ES-I3 (cell line): ENCODE measurements around the gene MRPL10.

ENCODE experiments used
- H3K36me3 ChIP-seq: 2 replicates; pipeline ENCODE4 v1.6.1; 2013; ENCODE audit warnings: mild to moderate bottlenecking, low read length, control low read depth, moderate library complexity; ENCODE audit not compliant: insufficient read depth
- H3K4me1 ChIP-seq: 2 replicates; pipeline ENCODE4 v1.6.1; 2013; ENCODE audit warnings: mild to moderate bottlenecking, control low read depth, low read length; ENCODE audit not compliant: insufficient read depth
- H3K9ac ChIP-seq: 2 replicates; pipeline ENCODE4 v1.6.1; 2013; ENCODE audit warnings: low read depth, mild to moderate bottlenecking, low read length, moderate library complexity
- H3K9me3 ChIP-seq: 2 replicates; pipeline ENCODE4 v1.6.1; 2013; ENCODE audit warnings: mild to moderate bottlenecking, low read length, moderate library complexity; ENCODE audit not compliant: control insufficient read depth, insufficient read depth

MRPL10 gene

GRCh38 chr17:47806913-47807255, 24.5 kb downstream of the MRPL10 start:
- Histone ChIP-seq H3K9me3 (no peaks in the 10 kb centered on the region), H3K9ac (no peak overlapping the region), H3K4me1 (peaks cover 8% of the 10 kb centered on the region; the same call in 1 of the 2 replicates), H3K36me3 (no peaks in the 10 kb centered on the region)

DNA sequence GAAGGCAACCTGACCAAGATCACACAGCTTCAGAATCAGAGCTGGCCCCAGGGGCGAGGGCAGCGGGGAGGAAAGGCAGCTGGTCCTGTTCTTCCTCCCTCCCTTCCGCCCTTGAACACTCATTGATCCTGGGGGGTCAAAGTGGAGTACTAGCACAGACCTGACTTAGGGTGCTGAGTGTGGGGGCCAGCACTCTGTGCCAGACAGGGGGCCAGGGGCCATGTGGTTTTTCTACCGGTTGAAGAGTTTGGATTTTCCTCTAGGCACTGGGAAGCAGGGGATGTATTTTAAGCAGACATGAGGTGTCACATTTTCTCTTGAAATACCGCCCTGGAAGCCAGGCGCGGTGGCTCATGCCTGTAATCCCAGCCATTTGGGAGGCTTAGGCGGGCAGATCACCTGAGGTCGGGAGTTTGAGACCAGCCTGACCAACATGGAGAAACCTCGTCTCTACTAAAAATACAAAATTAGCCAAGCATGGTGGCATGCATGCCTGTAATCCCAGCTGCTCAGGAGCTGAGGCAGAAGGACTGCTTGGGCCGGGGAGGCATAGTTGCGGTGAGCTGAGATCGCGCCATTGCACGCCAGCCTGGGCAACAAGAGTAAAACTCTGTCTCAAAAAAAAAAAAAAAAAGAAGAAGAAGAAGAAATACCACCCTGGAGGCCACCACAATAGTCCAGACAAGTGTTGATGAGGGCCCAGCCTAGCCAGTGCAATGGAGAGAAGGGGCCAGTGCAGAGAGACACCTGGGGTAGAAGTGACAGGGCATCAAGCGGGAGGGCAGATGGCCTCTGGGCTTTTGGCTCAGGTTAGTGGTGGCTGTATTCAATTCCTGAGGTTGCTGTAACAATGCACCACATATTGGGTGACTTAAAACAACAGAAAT, 25.1 kb downstream of the MRPL10 start:
- Histone ChIP-seq H3K4me1 (peaks cover 8% of the 10 kb centered on the region; the same call in 1 of the 2 replicates), H3K9me3 (no peaks in the 10 kb centered on the region), H3K9ac (no peak overlapping the region), H3K36me3 (no peaks in the 10 kb centered on the region)

DNA sequence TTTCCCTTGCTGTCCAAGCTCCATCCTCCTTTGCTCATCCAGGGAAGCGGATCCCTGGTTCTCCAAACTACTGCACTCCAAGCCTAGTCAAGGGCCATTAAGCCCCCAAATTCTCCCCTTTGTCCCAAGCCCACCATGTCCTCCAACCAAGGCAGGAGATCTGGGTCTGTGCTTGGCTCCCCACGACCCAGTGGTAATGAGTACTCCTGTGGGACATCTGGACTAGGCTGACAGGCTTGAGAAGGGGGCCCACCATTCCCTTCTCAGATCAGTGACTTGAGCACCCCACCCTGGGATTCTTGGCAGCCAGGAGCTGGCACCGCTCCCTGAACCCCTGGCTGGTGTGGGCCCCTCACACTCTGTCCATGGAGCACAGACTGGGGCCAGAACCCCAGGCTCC, 26.9 kb downstream of the MRPL10 start:
- H3K4me1 ChIP-seq, result no peaks in the 10 kb centered on the region
- no peaks in the 10 kb centered on the region for H3K9me3 ChIP-seq
- H3K36me3 ChIP-seq, result no peaks in the 10 kb centered on the region
- H3K9ac ChIP-seq, result no peak overlapping the region

- Histone ChIP-seq H3K36me3 (no peaks in the 10 kb centered on the region), H3K4me1 (no peaks in the 10 kb centered on the region), H3K9ac (no peak overlapping the region), H3K9me3 (no peaks in the 10 kb centered on the region)
These were observed 27.6 kb downstream of the MRPL10 start for GRCh38 chr17:47803751-47804150.

GRCh38 chr17:47803201-47803600, 28.1 kb downstream of the MRPL10 start:
- no peaks in the 10 kb centered on the region for H3K9me3 ChIP-seq
- no peak overlapping the region for H3K9ac ChIP-seq
- H3K36me3 ChIP-seq, result no peaks in the 10 kb centered on the region
- no peaks in the 10 kb centered on the region for H3K4me1 ChIP-seq

- Histone ChIP-seq H3K9ac (no peak overlapping the region), H3K4me1 (no peaks in the 10 kb centered on the region), H3K9me3 (no peaks in the 10 kb centered on the region), H3K36me3 (no peaks in the 10 kb centered on the region)
These were observed 28.9 kb downstream of the MRPL10 start for GRCh38 chr17:47802341-47803022.

DNA sequence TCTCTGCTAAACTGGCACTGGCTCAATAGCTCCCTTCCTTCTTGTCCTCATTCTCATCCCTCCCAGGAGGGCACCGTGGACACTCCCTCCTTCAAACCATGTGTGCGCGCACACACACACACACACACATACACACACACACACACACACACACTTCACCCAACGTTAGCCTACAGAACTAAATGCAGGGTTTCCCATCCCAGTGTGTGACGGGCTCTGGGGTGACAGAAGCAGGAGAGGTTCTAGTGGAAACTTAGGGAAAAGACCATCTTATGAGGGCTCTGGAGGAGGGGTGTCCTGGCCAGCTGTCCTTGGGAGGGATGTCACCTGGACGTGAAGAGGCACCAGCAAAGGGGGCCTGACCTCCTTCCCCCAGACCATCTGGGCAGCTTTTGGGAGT, 29.4 kb downstream of the MRPL10 start:
- Histone ChIP-seq H3K36me3 (no peaks in the 10 kb centered on the region), H3K4me1 (no peaks in the 10 kb centered on the region), H3K9me3 (no peaks in the 10 kb centered on the region), H3K9ac (no peak overlapping the region)

DNA sequence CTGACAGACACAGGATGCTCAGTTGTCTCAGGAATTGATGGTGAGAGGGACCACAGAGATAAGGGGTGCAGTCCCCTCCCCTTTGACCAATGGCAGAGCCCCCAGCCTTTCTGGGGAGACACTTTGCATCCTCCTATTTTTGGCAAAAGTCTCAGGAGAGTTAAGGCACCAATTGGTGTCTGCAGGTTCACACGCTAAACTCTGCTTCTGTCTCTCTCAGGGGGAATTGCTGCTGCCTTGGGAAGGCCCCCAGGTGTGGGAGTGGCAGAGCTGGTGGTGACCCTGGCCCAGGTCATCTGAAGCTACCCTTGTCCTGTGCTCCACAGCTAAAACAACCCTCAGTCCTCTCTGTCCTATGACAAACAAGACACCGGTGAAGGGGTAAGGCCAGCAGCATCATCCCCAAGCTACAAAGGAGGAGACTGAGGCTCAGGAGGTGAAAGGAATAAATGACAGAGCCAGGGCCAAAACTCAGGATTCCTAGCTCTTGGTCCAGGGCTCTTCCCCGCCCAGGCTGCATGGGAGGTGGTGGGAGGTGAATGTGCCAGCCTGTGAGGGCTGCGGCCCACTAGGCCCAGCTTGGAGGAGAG, 30.1 kb downstream of the MRPL10 start:
- Histone ChIP-seq H3K9ac (no peak overlapping the region), H3K4me1 (no peaks in the 10 kb centered on the region), H3K36me3 (no peaks in the 10 kb centered on the region), H3K9me3 (no peaks in the 10 kb centered on the region)

DNA sequence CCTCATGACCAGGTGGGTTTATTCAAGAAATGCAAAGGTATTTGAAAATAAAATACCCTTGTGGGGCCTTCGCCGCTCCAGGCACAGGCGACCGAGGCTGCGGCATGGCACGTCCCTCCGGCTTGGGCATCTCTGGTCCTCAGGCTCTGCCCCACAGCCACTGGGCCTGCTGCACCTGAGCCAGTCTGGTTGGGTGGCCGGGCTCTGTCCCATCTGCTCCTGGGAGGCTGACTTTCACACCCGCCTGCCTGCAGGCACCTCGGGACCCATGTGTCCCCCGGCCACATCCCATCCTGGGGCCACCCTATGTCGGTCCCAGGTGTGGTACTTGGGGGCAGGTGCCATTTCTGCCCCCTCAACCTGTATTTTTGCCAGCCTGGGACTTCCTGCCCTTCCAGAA, 30.7 kb downstream of the MRPL10 start:
- Histone ChIP-seq H3K9me3 (no peaks in the 10 kb centered on the region), H3K4me1 (no peaks in the 10 kb centered on the region), H3K9ac (no peak overlapping the region), H3K36me3 (no peaks in the 10 kb centered on the region)

DNA sequence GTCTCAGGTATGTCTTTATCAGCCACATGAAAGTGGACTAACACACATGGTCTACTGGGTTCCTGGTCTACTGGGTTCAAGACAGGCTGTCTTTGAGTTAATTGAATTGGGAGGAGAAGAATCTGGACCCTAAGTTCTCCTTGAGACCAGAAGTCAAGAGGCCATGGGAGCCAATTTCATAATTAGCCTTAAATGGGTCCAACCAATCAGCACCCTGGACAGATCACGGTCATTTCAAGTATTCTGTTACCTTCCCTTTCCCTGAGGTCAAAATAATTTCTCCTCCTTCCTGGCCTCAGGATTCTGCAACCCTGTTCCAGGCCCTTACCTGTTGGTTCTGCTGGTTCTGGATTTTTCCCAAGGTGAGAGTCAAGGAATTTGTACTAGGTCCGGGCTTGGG, 33.5 kb downstream of the MRPL10 start:
- H3K4me1 ChIP-seq, result no peaks in the 10 kb centered on the region

GRCh38 chr17:47792979-47793378, 38.4 kb downstream of the MRPL10 start:
- Histone ChIP-seq H3K36me3 (no peaks in the 10 kb centered on the region), H3K9ac (no peak overlapping the region), H3K4me1 (no peaks in the 10 kb centered on the region), H3K9me3 (no peaks in the 10 kb centered on the region)

More for the DNA sequence above, 33.5 kb downstream of the MRPL10 start:
- no peaks in the 10 kb centered on the region for H3K36me3 ChIP-seq
- no peaks in the 10 kb centered on the region for H3K9me3 ChIP-seq
- H3K9ac ChIP-seq, result no peak overlapping the region

- Histone ChIP-seq H3K9ac (no peak overlapping the region), H3K9me3 (no peaks in the 10 kb centered on the region), H3K4me1 (no peaks in the 10 kb centered on the region), H3K36me3 (no peaks in the 10 kb centered on the region)
These were observed 38.9 kb downstream of the MRPL10 start for GRCh38 chr17:47792457-47792856.

- Histone ChIP-seq H3K9me3 (no peaks in the 10 kb centered on the region), H3K4me1 (no peaks in the 10 kb centered on the region), H3K9ac (no peak overlapping the region), H3K36me3 (no peaks in the 10 kb centered on the region)
These were observed 40.3 kb downstream of the MRPL10 start for GRCh38 chr17:47791025-47791424.

- Histone ChIP-seq H3K9me3 (no peaks in the 10 kb centered on the region), H3K36me3 (no peaks in the 10 kb centered on the region), H3K9ac (peak overlapping the region; percentile 69), H3K4me1 (no peaks in the 10 kb centered on the region)
These were observed 41.5 kb downstream of the MRPL10 start for GRCh38 chr17:47789611-47790561.
